Skeletal muscle tissue (tissue), 4 donors: ENCODE data around the gene NDP. TPM values are rescaled to one million over a fixed set of nuclear protein-coding genes. Genes with fewer than 3 reads are reported as not detected.

Experiments
- H3K27ac ChIP-seq: one replicate; pipeline ENCODE4 v1.7.0; 2013; ENCODE audit warnings: mild to moderate bottlenecking, low read depth, low read length, inconsistent platforms
- H3K27me3 ChIP-seq, 3 donors: one replicate each; pipeline ENCODE4 v1.7.0; 2013; ENCODE audit warnings: low read length in 3 of 3; ENCODE audit not compliant: control insufficient read depth in 3 of 3, insufficient read depth in 3 of 3
- H3K36me3 ChIP-seq, 3 donors: one replicate each; pipeline ENCODE4 v1.7.0; 2013; ENCODE audit warnings: low read length in 3 of 3; ENCODE audit not compliant: control insufficient read depth in 3 of 3, insufficient read depth in 3 of 3
- H3K4me1 ChIP-seq, 3 donors: one replicate each; pipeline ENCODE4 v1.7.0; 2013; ENCODE audit warnings: low read length in 3 of 3, mild to moderate bottlenecking in 3 of 3; ENCODE audit not compliant: control insufficient read depth in 3 of 3, insufficient read depth in 3 of 3
- H3K4me3 ChIP-seq, 3 donors: one replicate each; pipeline ENCODE4 v1.7.0; 2013; ENCODE audit warnings: low read length in 3 of 3
- H3K9ac ChIP-seq, 3 donors: one replicate each; pipeline ENCODE4 v1.7.0; 2013; ENCODE audit warnings: low read length in 3 of 3, mild to moderate bottlenecking in 3 of 3, moderate library complexity in 2 of 3, low read depth in 1 of 3
- H3K9me3 ChIP-seq, 3 donors: one replicate each; pipeline ENCODE4 v1.7.0; 2013; ENCODE audit warnings: low read length in 3 of 3; ENCODE audit not compliant: control insufficient read depth in 3 of 3
- total RNA-seq: library from RNA; depleted of rRNA; stranded (reverse); fragments of >200 nt; gene quantifications from one replicate; pipeline ENCODE4 v1.2.3, GENCODE V29; 2014
- donor health status: Osteomylitis.

Gene NDP
- total RNA-seq, 1 donor from 2014 or later, result 2.1 TPM

- no peak overlapping the region for H3K27ac ChIP-seq
Observed at GRCh38 chrX:44003975-44004374, 30.8 kb upstream of the NDP start.

GRCh38 chrX:44002567-44002966 is 29.4 kb upstream of the NDP start:
- Histone ChIP-seq H3K9ac (no peak overlapping the region), H3K27ac (no peak overlapping the region), H3K36me3 (no peaks in the 10 kb centered on the region), H3K4me3 (no peak overlapping the region), H3K9me3 (no peaks in the 10 kb centered on the region), H3K27me3 (peaks cover 0 to 4% (median 0%) of the 10 kb centered on the region in 3 donors), H3K4me1 (no peaks in the 10 kb centered on the region)

More at GRCh38 chrX:44003975-44004374, 30.8 kb upstream of the NDP start:
- no peak overlapping the region for H3K9ac ChIP-seq
- no peak overlapping the region for H3K4me3 ChIP-seq
- H3K4me1 ChIP-seq, result no peaks in the 10 kb centered on the region
- peaks cover 0 to 4% (median 0%) of the 10 kb centered on the region in 3 donors for H3K27me3 ChIP-seq
- H3K36me3 ChIP-seq, result no peaks in the 10 kb centered on the region
- no peaks in the 10 kb centered on the region for H3K9me3 ChIP-seq

- Histone ChIP-seq H3K27ac (no peak overlapping the region), H3K27me3 (peaks cover 0 to 4% (median 0%) of the 10 kb centered on the region in 3 donors), H3K4me3 (no peak overlapping the region), H3K4me1 (no peaks in the 10 kb centered on the region), H3K9me3 (no peaks in the 10 kb centered on the region), H3K9ac (no peak overlapping the region), H3K36me3 (no peaks in the 10 kb centered on the region)
Observed at GRCh38 chrX:43998374-43998773, 25.2 kb upstream of the NDP start.

- Histone ChIP-seq H3K9me3 (no peaks in the 10 kb centered on the region), H3K27ac (no peak overlapping the region), H3K4me1 (no peaks in the 10 kb centered on the region), H3K9ac (no peak overlapping the region), H3K27me3 (peaks cover 0 to 4% (median 0%) of the 10 kb centered on the region in 3 donors), H3K36me3 (no peaks in the 10 kb centered on the region), H3K4me3 (no peak overlapping the region)
Observed at GRCh38 chrX:43996491-43996890, 23.3 kb upstream of the NDP start.

GRCh38 chrX:43986083-43986482 is 12.9 kb upstream of the NDP start:
- no peaks in the 10 kb centered on the region for H3K36me3 ChIP-seq
- no peaks in the 10 kb centered on the region for H3K9me3 ChIP-seq
- no peak overlapping the region for H3K27ac ChIP-seq
- no peaks in the 10 kb centered on the region for H3K27me3 ChIP-seq
- H3K4me1 ChIP-seq, result no peaks in the 10 kb centered on the region
- H3K9ac ChIP-seq, result no peak overlapping the region
- H3K4me3 ChIP-seq, result no peak overlapping the region

- Histone ChIP-seq H3K36me3 (no peaks in the 10 kb centered on the region), H3K27me3 (no peaks in the 10 kb centered on the region), H3K4me1 (no peaks in the 10 kb centered on the region), H3K4me3 (no peak overlapping the region), H3K9me3 (no peaks in the 10 kb centered on the region), H3K9ac (no peak overlapping the region), H3K27ac (no peak overlapping the region)
Observed at GRCh38 chrX:43985511-43985910, 12.3 kb upstream of the NDP start.

- H3K4me1 ChIP-seq, result peaks cover 0 to 4% (median under 1%) of the 10 kb centered on the region in 3 donors
- H3K27ac ChIP-seq, result no peak overlapping the region
- no peaks in the 10 kb centered on the region for H3K9me3 ChIP-seq
- no peak overlapping the region for H3K9ac ChIP-seq
- no peaks in the 10 kb centered on the region for H3K36me3 ChIP-seq
- H3K27me3 ChIP-seq, result peaks cover 0 to 18% (median 2%) of the 10 kb centered on the region in 3 donors
- H3K4me3 ChIP-seq, result no peak overlapping the region
Observed at GRCh38 chrX:43978226-43978625, 5.0 kb upstream of the NDP start.

GRCh38 chrX:43976205-43976604 is 3.0 kb upstream of the NDP start:
- H3K36me3 ChIP-seq, result no peaks in the 10 kb centered on the region
- H3K4me3 ChIP-seq, result no peak overlapping the region
- H3K9me3 ChIP-seq, result no peaks in the 10 kb centered on the region
- H3K27ac ChIP-seq, result no peak overlapping the region
- H3K27me3 ChIP-seq, result peaks cover 0 to 29% (median 2%) of the 10 kb centered on the region in 3 donors
- no peak overlapping the region for H3K9ac ChIP-seq
- peaks cover 5 to 10% (median 6%) of the 10 kb centered on the region in 3 donors for H3K4me1 ChIP-seq

- Histone ChIP-seq H3K27ac (no peak overlapping the region), H3K36me3 (no peaks in the 10 kb centered on the region), H3K9me3 (no peaks in the 10 kb centered on the region), H3K4me3 (no peak overlapping the region), H3K27me3 (peaks cover 0 to 29% (median 2%) of the 10 kb centered on the region in 3 donors), H3K4me1 (peaks cover 5 to 10% (median 6%) of the 10 kb centered on the region in 3 donors), H3K9ac (no peak overlapping the region)
Observed at GRCh38 chrX:43975796-43976195, 2.6 kb upstream of the NDP start.

GRCh38 chrX:43974741-43975465 is 1.7 kb upstream of the NDP start:
- Histone ChIP-seq H3K36me3 (no peaks in the 10 kb centered on the region), H3K4me1 (peaks cover 5 to 10% (median 6%) of the 10 kb centered on the region in 3 donors), H3K27ac (no peak overlapping the region), H3K4me3 (no peak overlapping the region), H3K9me3 (no peaks in the 10 kb centered on the region), H3K9ac (no peak overlapping the region), H3K27me3 (peaks cover 0 to 29% (median 2%) of the 10 kb centered on the region in 3 donors)
